ENCODE measurements around the gene HYI.
"Not testable (repeated sequence)": the region's sequence is repeated elsewhere in the genome, so short reads cannot be mapped to it uniquely, and the experiment has no call there.

Gene HYI

GRCh38 chr1:43453442-43454269 is at the start of gene HYI:
Gene HYI (minus strand): TSS chr1:43453931. CDS start chr1:43453793, 138 bp downstream.
- TF ChIP-seq CTCF (IDR thresholded peaks at IDR 0.05; ENCODE audit: low read depth, low read length, missing control alignments) = no peak
- peak; percentile 69 for DNase-seq (ENCODE audit: extremely low read depth, low read depth)
- peak within 1 kb of the TSS; percentile 45 for H3K4me3 ChIP-seq (replicated peaks; ENCODE audit: low read depth, low read length)

GRCh38 chr1:43501806-43502205 is 48.1 kb upstream of the HYI start:
- H3K4me3 ChIP-seq (replicated peaks; ENCODE audit: low read depth, low read length) = not testable (repeated sequence)

GRCh38 chr1:43499898-43500297 is 46.2 kb upstream of the HYI start:
- DNase-seq (ENCODE audit: extremely low read depth, low read depth) = no peak
- TF ChIP-seq CTCF (IDR thresholded peaks at IDR 0.05; ENCODE audit: low read depth, low read length, missing control alignments) = no peak
- H3K4me3 ChIP-seq (replicated peaks; ENCODE audit: low read depth, low read length) = no peak overlapping the region

More at GRCh38 chr1:43501806-43502205, 48.1 kb upstream of the HYI start:
- DNase-seq (ENCODE audit: extremely low read depth, low read depth) = not testable (repeated sequence)

- TF ChIP-seq CTCF (IDR thresholded peaks at IDR 0.05; ENCODE audit: low read depth, low read length, missing control alignments) = no peak
- H3K4me3 ChIP-seq (replicated peaks; ENCODE audit: low read depth, low read length) = no peak overlapping the region
- no peak for DNase-seq (ENCODE audit: extremely low read depth, low read depth)
Measured at GRCh38 chr1:43495204-43495603, 41.5 kb upstream of the HYI start.

GRCh38 chr1:43493661-43494450 is 40.1 kb upstream of the HYI start:
- no peak for DNase-seq (ENCODE audit: extremely low read depth, low read depth)
- TF ChIP-seq CTCF (IDR thresholded peaks at IDR 0.05; ENCODE audit: low read depth, low read length, missing control alignments) = no peak
- H3K4me3 ChIP-seq (replicated peaks; ENCODE audit: low read depth, low read length) = no peak overlapping the region

- no peak for DNase-seq (ENCODE audit: extremely low read depth, low read depth)
- H3K4me3 ChIP-seq (replicated peaks; ENCODE audit: low read depth, low read length) = no peak overlapping the region
- no peak for TF ChIP-seq CTCF (IDR thresholded peaks at IDR 0.05; ENCODE audit: low read depth, low read length, missing control alignments)
Measured at GRCh38 chr1:43492826-43493225, 39.1 kb upstream of the HYI start.

GRCh38 chr1:43491061-43491460 is 37.3 kb upstream of the HYI start:
- TF ChIP-seq CTCF (IDR thresholded peaks at IDR 0.05; ENCODE audit: low read depth, low read length, missing control alignments) = no peak
- DNase-seq (ENCODE audit: extremely low read depth, low read depth) = no peak
- H3K4me3 ChIP-seq (replicated peaks; ENCODE audit: low read depth, low read length) = no peak overlapping the region
